ENCODE results near the gene IFNE. TPM values are rescaled to one million over a fixed set of nuclear protein-coding genes. Genes with fewer than 3 reads are reported as not detected.
A peak's percentile ranks its signal among the peaks of the same experiment; 100 is the strongest.

Gene IFNE
- total RNA-seq, 1 experiment from 2014 or later: 0.33 TPM

GRCh38 chr9:21506626-21507482, 24.7 kb upstream of the IFNE start:
- Histone ChIP-seq H3K4me2 (ENCODE audit: low read length) (peak overlapping the region; percentile 21; the same call in 1 of the 2 replicates), H3K27ac (ENCODE audit: low read length) (no peak overlapping the region)

GRCh38 chr9:21505425-21506179, 23.5 kb upstream of the IFNE start:
- Histone ChIP-seq H3K4me2 (ENCODE audit: low read length) (no peak overlapping the region), H3K4me1 (ENCODE audit: insufficient read depth, low read length) (peaks cover 21% of the 10 kb centered on the region), H3K9me3 (ENCODE audit: low read length) (no peaks in the 10 kb centered on the region), H3F3A (ENCODE audit: low read length, unreplicated experiment) (peaks cover 3% of the 10 kb centered on the region), H4K20me1 (ENCODE audit: low read length) (peaks cover 6% of the 10 kb centered on the region; the same call in 1 of the 2 replicates), H3K27me3 (ENCODE audit: low read length) (no peaks in the 10 kb centered on the region), H3K27ac (ENCODE audit: low read length) (no peak overlapping the region), H3K9ac (ENCODE audit: low read length) (no peak overlapping the region), H3K79me2 (ENCODE audit: low read length) (peaks cover 10% of the 10 kb centered on the region), H2AFZ (ENCODE audit: low read length) (no peak overlapping the region), H3K9me2 (replicated peaks; ENCODE audit: low read length) (no peaks in the 10 kb centered on the region), H3K36me3 (ENCODE audit: low read depth, low read length) (peaks cover 7% of the 10 kb centered on the region; the same call in 1 of the 2 replicates), H3K4me3 (ENCODE audit: low read length) (no peak overlapping the region)
- no peak for DNase-seq
- intact Hi-C loops (cut with micrococcal nuclease): no loop called here
- POLR2A ChIA-PET (ENCODE audit: unreplicated experiment): no interaction called here
- no peak for ATAC-seq
- BruUV-seq (replicated peaks): no TSS peak
- CTCF ChIA-PET: no interaction called here
- no peak for TF ChIP-seq EZH2phosphoT487 (IDR thresholded peaks at IDR 0.05; ENCODE audit: borderline replicate concordance, low read length)
- TF ChIP-seq EZH2 (IDR thresholded peaks at IDR 0.05; ENCODE audit: low read length, unreplicated experiment): no peak
- no peak for TF ChIP-seq CTCF (conservative IDR thresholded peaks at IDR 0.05; ENCODE audit: low read depth, low read length)

More at GRCh38 chr9:21506626-21507482, 24.7 kb upstream of the IFNE start:
- Histone ChIP-seq H4K20me1 (ENCODE audit: low read length) (peaks cover 12% of the 10 kb centered on the region; the same call in 1 of the 2 replicates), H3K4me1 (ENCODE audit: insufficient read depth, low read length) (peaks cover 28% of the 10 kb centered on the region), H3F3A (ENCODE audit: low read length, unreplicated experiment) (peaks cover 3% of the 10 kb centered on the region), H3K9me2 (replicated peaks; ENCODE audit: low read length) (no peaks in the 10 kb centered on the region), H3K79me2 (ENCODE audit: low read length) (peaks cover 21% of the 10 kb centered on the region), H3K9ac (ENCODE audit: low read length) (no peak overlapping the region), H3K4me3 (ENCODE audit: low read length) (no peak overlapping the region), H3K27me3 (ENCODE audit: low read length) (no peaks in the 10 kb centered on the region), H3K9me3 (ENCODE audit: low read length) (no peaks in the 10 kb centered on the region), H3K36me3 (ENCODE audit: low read depth, low read length) (peaks cover 16% of the 10 kb centered on the region), H2AFZ (ENCODE audit: low read length) (no peak overlapping the region)
- no TSS peak for BruUV-seq (replicated peaks)
- ChIA-PET CTCF (no interaction called here), POLR2A (ENCODE audit: unreplicated experiment) (no interaction called here)
- TF ChIP-seq EZH2phosphoT487 (IDR thresholded peaks at IDR 0.05; ENCODE audit: borderline replicate concordance, low read length) (no peak), CTCF (conservative IDR thresholded peaks at IDR 0.05; ENCODE audit: low read depth, low read length) (no peak), EZH2 (IDR thresholded peaks at IDR 0.05; ENCODE audit: low read length, unreplicated experiment) (no peak)
- intact Hi-C loops (cut with micrococcal nuclease): no loop called here
- DNase-seq (peak; percentile 63), ATAC-seq (peak; percentile 7; the same call in 1 of the 2 replicates)

Data from PC-3 (cell line).